Measurements from ENCODE around the gene GCN1. TPM values are rescaled to one million over a fixed set of nuclear protein-coding genes. Genes with fewer than 3 reads are reported as not detected.

Gene GCN1
- total RNA-seq, 1 donor from 2014 or later: 114 TPM

DNA sequence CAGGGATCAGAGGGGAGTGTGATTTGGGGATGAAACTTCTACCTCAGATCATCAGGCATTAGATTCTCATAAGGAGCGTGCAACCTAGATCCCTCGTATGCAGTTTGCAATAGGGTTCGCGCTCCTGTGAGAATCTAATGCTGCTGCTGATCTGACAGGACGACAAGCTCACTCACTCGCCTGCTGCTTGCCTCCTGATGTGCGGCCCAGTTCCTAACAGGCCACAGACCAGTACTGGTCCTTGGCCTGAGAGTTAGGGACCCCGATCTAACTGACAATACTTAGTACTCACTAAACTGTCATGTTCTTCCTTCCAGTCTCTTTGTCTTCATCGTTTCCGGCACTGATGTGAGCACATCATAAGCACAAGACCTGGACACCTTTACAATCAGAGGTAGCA, 11.7 kb upstream of the GCN1 start:
- no peaks in the 10 kb centered on the region for H3K9me3 Mint-ChIP-seq
- peak overlapping the region; percentile 2 for H3K4me3 Mint-ChIP-seq
- no peaks in the 10 kb centered on the region for H3K27me3 Mint-ChIP-seq (ENCODE audit: low read depth)
- TF ChIP-seq, protein P1, sequence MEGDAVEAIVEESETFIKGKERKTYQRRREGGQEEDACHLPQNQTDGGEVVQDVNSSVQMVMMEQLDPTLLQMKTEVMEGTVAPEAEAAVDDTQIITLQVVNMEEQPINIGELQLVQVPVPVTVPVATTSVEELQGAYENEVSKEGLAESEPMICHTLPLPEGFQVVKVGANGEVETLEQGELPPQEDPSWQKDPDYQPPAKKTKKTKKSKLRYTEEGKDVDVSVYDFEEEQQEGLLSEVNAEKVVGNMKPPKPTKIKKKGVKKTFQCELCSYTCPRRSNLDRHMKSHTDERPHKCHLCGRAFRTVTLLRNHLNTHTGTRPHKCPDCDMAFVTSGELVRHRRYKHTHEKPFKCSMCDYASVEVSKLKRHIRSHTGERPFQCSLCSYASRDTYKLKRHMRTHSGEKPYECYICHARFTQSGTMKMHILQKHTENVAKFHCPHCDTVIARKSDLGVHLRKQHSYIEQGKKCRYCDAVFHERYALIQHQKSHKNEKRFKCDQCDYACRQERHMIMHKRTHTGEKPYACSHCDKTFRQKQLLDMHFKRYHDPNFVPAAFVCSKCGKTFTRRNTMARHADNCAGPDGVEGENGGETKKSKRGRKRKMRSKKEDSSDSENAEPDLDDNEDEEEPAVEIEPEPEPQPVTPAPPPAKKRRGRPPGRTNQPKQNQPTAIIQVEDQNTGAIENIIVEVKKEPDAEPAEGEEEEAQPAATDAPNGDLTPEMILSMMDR (conservative IDR thresholded peaks at IDR 0.05): no peak
- H3K27ac Mint-ChIP-seq (ENCODE audit: unreplicated experiment): no peak overlapping the region
- peaks cover 9% of the 10 kb centered on the region for H3K4me1 Mint-ChIP-seq
- no peak for DNase-seq (ENCODE audit: low read depth, low spot score)
- peaks cover 14% of the 10 kb centered on the region for H3K36me3 Mint-ChIP-seq (ENCODE audit: low read depth)

DNA sequence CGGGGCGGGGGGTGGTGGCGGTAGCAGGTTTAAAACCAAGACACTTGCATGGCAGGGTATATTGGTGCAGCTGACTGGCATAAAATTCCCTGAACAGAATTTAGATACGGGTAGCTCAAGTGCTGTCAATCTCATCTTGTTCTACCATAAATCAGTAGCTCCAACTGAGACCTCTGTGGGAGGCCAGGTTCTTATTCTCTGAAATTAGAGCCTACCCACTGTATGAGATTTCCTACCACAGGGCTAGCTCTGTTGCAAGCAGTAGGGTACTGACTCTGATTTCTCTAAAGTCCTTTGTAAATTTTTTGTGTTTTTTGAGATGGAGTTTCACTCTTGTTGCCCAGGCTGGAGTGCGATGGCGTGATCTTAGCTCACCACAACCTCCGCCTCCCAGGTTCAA, 9.7 kb upstream of the GCN1 start:
- peaks cover 4% of the 10 kb centered on the region for H3K27me3 Mint-ChIP-seq (ENCODE audit: low read depth)
- H3K4me3 Mint-ChIP-seq: no peak overlapping the region
- H3K36me3 Mint-ChIP-seq (ENCODE audit: low read depth): peaks cover 26% of the 10 kb centered on the region
- H3K27ac Mint-ChIP-seq (ENCODE audit: unreplicated experiment): no peak overlapping the region
- no peaks in the 10 kb centered on the region for H3K9me3 Mint-ChIP-seq
- H3K4me1 Mint-ChIP-seq: peaks cover 23% of the 10 kb centered on the region
- TF ChIP-seq, protein P1 (conservative IDR thresholded peaks at IDR 0.05): no peak
- no peak for DNase-seq (ENCODE audit: low read depth, low spot score)

DNA sequence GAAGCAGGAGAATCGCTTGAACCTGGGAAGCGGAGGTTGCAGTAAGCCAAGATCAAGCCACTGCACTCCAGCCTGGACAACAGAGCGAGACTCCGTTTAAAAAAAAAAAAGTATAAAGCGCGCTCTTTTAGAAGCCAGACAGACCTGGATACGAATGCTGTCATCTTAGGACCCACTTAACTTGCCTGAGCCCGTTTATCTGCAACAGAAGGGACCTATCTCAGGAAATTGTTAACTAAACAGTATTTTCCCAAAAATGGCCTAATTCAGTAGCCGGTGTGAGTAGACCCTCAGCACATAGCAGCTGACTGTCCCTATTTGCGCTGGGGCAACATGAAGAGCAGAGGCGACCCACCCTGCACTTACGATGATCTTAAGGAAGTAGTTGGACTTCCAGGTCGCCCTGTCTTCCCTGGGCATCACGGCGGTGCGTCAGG, 5.9 kb upstream of the GCN1 start:
- DNase-seq (ENCODE audit: low read depth, low spot score): no peak
- H3K4me1 Mint-ChIP-seq: peaks cover 46% of the 10 kb centered on the region
- peak overlapping the region; percentile 93 for H3K4me3 Mint-ChIP-seq
- H3K9me3 Mint-ChIP-seq: no peaks in the 10 kb centered on the region
- H3K27ac Mint-ChIP-seq (ENCODE audit: unreplicated experiment): peak overlapping the region; percentile 92
- H3K27me3 Mint-ChIP-seq (ENCODE audit: low read depth): peaks cover 4% of the 10 kb centered on the region
- TF ChIP-seq, protein P1 (conservative IDR thresholded peaks at IDR 0.05): no peak
- peaks cover 36% of the 10 kb centered on the region for H3K36me3 Mint-ChIP-seq (ENCODE audit: low read depth)

DNA sequence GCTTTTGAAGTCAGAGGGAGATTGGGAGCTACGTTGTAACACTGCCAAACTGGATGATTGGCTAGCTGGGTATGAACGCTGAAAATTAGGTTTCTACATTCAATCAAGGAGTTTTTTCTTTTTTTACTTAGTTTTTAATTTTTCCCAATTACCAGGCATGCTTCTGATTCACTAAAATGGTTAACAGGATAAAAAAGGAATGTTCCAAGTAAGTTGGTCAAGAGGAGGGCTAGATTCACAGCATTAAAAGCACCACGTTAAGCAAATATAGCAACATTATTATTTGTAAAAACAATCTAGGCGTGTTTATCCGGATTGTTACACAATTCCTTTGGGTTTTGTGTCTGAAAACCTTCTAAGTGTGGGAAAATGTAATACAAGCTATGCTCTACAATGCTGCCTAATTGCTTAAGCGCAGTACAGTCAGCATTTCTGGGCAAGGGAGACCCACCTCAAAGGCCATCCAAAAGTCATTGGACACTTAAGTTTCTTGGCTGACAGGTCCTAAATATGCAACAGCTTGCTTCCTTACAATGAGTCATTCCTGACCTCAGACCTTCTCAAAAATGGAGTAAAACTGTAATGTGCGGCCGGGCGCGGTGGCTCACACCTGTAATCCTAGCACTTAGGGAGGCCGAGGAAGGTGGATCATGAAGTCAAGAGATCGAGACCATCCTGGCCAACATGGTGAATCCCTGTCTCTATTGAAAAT, 5.2 kb upstream of the GCN1 start:
- peak overlapping the region; percentile 93 for H3K4me3 Mint-ChIP-seq
- H3K4me1 Mint-ChIP-seq: peaks cover 52% of the 10 kb centered on the region
- TF ChIP-seq, protein P1 (conservative IDR thresholded peaks at IDR 0.05): no peak
- peaks cover 4% of the 10 kb centered on the region for H3K27me3 Mint-ChIP-seq (ENCODE audit: low read depth)
- H3K36me3 Mint-ChIP-seq (ENCODE audit: low read depth): peaks cover 38% of the 10 kb centered on the region
- no peak for DNase-seq (ENCODE audit: low read depth, low spot score)
- H3K27ac Mint-ChIP-seq (ENCODE audit: unreplicated experiment): peak overlapping the region; percentile 92
- no peaks in the 10 kb centered on the region for H3K9me3 Mint-ChIP-seq

DNA sequence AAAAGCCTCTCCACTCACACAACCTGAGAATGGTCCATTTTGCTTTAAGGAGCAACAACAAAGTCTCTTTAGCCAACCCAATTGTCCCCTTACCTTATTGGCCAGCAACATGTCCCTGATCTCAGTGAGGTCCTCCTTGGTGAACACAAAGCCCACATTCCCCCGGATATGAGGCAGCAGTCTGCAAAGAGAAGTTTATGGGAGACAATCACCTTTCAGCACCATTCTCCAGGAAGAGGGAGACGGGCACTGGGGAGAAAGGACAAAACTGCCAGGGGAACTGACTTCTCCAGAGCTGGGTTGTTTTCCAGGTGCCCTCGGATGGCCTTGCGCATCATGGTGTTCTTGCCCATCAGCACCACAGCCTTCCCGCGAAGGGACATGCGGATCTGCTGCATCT, 4.5 kb upstream of the GCN1 start:
- no peak for DNase-seq (ENCODE audit: low read depth, low spot score)
- peak overlapping the region; percentile 91 for H3K27ac Mint-ChIP-seq (ENCODE audit: unreplicated experiment)
- peaks cover 4% of the 10 kb centered on the region for H3K27me3 Mint-ChIP-seq (ENCODE audit: low read depth)
- H3K36me3 Mint-ChIP-seq (ENCODE audit: low read depth): peaks cover 38% of the 10 kb centered on the region
- H3K4me3 Mint-ChIP-seq: peak overlapping the region; percentile 93
- TF ChIP-seq, protein P1 (conservative IDR thresholded peaks at IDR 0.05): no peak
- H3K4me1 Mint-ChIP-seq: peaks cover 54% of the 10 kb centered on the region
- no peaks in the 10 kb centered on the region for H3K9me3 Mint-ChIP-seq

Measured in neural crest cell (in vitro differentiated cells).